ENCODE results near the gene RS1. TPM values are rescaled to one million over a fixed set of nuclear protein-coding genes. Genes with fewer than 3 reads are reported as not detected.

Gene RS1
- total RNA-seq, 1 experiment from 2014 or later, result not detected

GRCh38 chrX:18598413-18598812, 73.5 kb downstream of the RS1 start:
- no peak for DNase-seq (ENCODE audit: low read depth)

GRCh38 chrX:18596096-18596495, 75.8 kb downstream of the RS1 start:
- DNase-seq (ENCODE audit: low read depth), result no peak

GRCh38 chrX:18594079-18594478, 77.8 kb downstream of the RS1 start:
- DNase-seq (ENCODE audit: low read depth), result no peak

GRCh38 chrX:18591834-18592233, 80.1 kb downstream of the RS1 start:
- no peak for DNase-seq (ENCODE audit: low read depth)

Other genes with a start within 250 kb of the RS1 start
- gene CDKL5, start 246.5 kb downstream of the RS1 start, total RNA-seq (2014; rRNA removed; shearing (Covaris generic)), result 2.5 and 2.7 TPM in 2 replicates
- 0.29 TPM in 1 of 2 replicates, not detected in the other for gene PPEF1, start 35.5 kb upstream of the RS1 start, total RNA-seq (2014; rRNA removed; shearing (Covaris generic))